Neutrophil (primary cell): ENCODE results near the gene MAN1B1.
"Not testable (repeated sequence)": the region's sequence is repeated elsewhere in the genome, so short reads cannot be mapped to it uniquely, and the experiment has no call there.

ENCODE experiments used
- H3K27ac ChIP-seq: fragments of 200-600 bp; sonication (generic); 2 replicates; pipeline ENCODE4 v1.5.1; 2016; ENCODE audit warnings: mild to moderate bottlenecking, moderate library complexity
- H3K27me3 ChIP-seq: fragments of 200-600 bp; sonication (generic); 2 replicates; pipeline ENCODE4 v1.6.0; 2016; ENCODE audit warnings: mild to moderate bottlenecking
- H3K36me3 ChIP-seq: fragments of 200-600 bp; sonication (generic); 2 replicates; pipeline ENCODE4 v1.5.1; 2017
- H3K4me1 ChIP-seq, 2 experiments: fragments of 200-600 bp in 1 of 2; sonication (generic) in 1 of 2; 1 replicate in 1 of 2; 2 replicates in 1 of 2; pipeline versions ENCODE4 v1.5.1 to v1.6.1; 2013 to 2016; ENCODE audit warnings: low read depth in 1 of 2, low read length in 1 of 2, mild to moderate bottlenecking in 1 of 2, moderate library complexity in 1 of 2; ENCODE audit not compliant: control insufficient read depth in 1 of 2, insufficient read depth in 1 of 2
- H3K4me3 ChIP-seq, 2 experiments: fragments of 200-600 bp in 1 of 2; sonication (generic) in 1 of 2; 1 replicate in 1 of 2; 2 replicates in 1 of 2; pipeline ENCODE4 v1.5.1; 2013 to 2016; ENCODE audit warnings: low read depth in 1 of 2, low read length in 1 of 2, mild to moderate bottlenecking in 1 of 2, moderate library complexity in 1 of 2
- H3K9me3 ChIP-seq: fragments of 200-600 bp; sonication (generic); 2 replicates; pipeline ENCODE4 v1.5.1; 2016
- CTCF ChIP-seq: fragments of 200-600 bp; sonication (generic); IDR thresholded peaks from 2 replicates; pipeline ENCODE4 v1.5.1; 2016; ENCODE audit warnings: antibody characterized with exemption

The MAN1B1 gene

DNA sequence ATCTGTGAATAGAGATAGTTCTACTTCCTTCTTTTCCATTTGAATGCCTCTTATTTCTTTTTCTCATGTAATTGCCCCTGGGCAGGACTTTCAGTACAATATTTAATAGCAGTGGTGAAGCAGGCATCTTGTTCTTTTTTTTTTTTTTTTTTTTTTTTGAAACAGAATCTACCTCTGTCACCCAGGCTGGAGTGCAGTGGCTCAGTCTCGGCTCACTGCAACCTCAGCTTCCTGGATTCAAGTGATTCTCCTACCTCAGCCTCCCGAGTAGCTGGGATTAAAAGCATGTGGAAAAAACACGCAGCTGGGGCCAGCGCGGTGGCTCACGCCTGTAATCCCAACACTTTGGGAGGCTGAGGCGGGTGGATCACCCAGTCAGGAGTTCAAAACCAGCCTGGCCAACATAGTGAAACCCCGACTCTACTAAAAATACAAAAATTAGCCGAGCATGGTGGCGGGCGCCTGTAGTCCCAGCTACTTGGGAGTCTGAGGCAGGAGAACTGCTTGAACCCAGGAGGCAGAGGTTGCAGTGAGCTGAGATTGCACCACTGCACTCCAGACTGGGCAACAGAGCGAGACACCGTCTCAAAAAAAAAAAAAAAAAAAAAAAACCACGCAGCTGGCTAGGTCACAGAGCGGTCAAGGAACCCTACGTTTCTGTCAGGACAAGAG lies 36.1 kb downstream of the MAN1B1 start:
- H3K9me3 ChIP-seq, H3K27me3 ChIP-seq, H3K36me3 ChIP-seq, H3K4me3 ChIP-seq, H3K27ac ChIP-seq: not testable (repeated sequence)
- peaks cover 14 to 15% of the 10 kb centered on the region in 2 experiments for H3K4me1 ChIP-seq

DNA sequence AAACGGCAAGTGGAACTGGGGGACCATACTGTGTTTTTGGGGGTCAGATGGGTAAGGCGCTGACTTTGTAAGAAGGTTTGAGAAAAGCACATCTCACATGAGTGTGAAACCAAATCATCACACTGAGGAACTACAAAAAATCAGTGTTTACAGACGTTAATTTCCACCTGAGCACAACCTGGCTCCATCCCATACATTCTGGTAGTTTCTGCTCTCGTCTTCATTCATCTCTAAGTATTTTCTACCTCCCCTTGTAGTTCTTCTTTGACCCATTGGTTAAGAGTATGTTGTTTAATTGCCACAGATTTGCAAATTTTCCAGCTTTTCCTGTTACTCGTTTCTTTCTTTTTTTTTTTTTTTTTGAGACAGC lies 36.7 kb downstream of the MAN1B1 start:
- no peak for TF ChIP-seq CTCF
- Histone ChIP-seq H3K27me3 (peaks cover 5% of the 10 kb centered on the region), H3K4me1 (peaks cover 19 to 20% of the 10 kb centered on the region in 2 experiments), H3K4me3 (no peak overlapping the region), H3K27ac (no peak overlapping the region), H3K36me3 (no peaks in the 10 kb centered on the region), H3K9me3 (no peaks in the 10 kb centered on the region)

DNA sequence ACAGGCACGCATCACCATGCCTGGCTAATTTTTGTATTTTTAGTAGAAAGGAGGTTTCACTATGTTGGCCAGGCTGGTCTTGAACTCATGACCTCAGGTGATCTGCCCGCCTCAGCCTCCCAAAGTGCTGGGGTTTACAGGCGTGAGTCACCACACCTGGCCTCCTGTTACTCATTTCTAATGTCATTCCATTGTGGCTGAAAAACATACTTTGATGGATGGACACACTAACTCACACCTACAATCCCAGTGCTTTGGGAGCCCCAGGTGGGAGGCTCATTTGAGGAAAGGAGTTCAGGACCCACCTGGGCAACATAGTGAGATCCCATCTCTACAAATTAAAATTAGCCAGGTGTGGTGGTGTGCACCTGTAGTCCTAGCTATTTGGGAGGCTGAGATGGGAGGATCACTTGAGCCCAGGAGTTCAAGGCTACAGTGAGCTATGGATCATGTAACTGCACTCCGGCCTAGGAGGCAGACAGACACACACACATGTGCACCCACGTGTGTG lies 37.2 kb downstream of the MAN1B1 start:
- Histone ChIP-seq H3K27me3 (peaks cover 10% of the 10 kb centered on the region), H3K4me1 (peaks cover 25% of the 10 kb centered on the region in 2 experiments)
- not testable (repeated sequence) for H3K4me3 ChIP-seq, H3K27ac ChIP-seq, H3K9me3 ChIP-seq, H3K36me3 ChIP-seq

GRCh38 chr9:137126786-137127185 lies 40.0 kb downstream of the MAN1B1 start:
- H3K4me3 ChIP-seq = peak overlapping the region; percentile 47 to 58
- no peak for TF ChIP-seq CTCF
- peaks cover 38% of the 10 kb centered on the region in 2 experiments for H3K4me1 ChIP-seq
- H3K9me3 ChIP-seq = no peaks in the 10 kb centered on the region
- H3K36me3 ChIP-seq = no peaks in the 10 kb centered on the region
- peak overlapping the region; percentile 59 for H3K27ac ChIP-seq
- H3K27me3 ChIP-seq = peaks cover 38% of the 10 kb centered on the region

GRCh38 chr9:137127301-137128157 lies 40.7 kb downstream of the MAN1B1 start:
- H3K4me1 ChIP-seq = peaks cover 38% of the 10 kb centered on the region in 2 experiments
- H3K4me3 ChIP-seq = peak overlapping the region; percentile 47 to 58
- H3K9me3 ChIP-seq = no peaks in the 10 kb centered on the region
- H3K36me3 ChIP-seq = no peaks in the 10 kb centered on the region
- peak overlapping the region; percentile 59 for H3K27ac ChIP-seq
- H3K27me3 ChIP-seq = peaks cover 46% of the 10 kb centered on the region
- TF ChIP-seq CTCF = no peak

DNA sequence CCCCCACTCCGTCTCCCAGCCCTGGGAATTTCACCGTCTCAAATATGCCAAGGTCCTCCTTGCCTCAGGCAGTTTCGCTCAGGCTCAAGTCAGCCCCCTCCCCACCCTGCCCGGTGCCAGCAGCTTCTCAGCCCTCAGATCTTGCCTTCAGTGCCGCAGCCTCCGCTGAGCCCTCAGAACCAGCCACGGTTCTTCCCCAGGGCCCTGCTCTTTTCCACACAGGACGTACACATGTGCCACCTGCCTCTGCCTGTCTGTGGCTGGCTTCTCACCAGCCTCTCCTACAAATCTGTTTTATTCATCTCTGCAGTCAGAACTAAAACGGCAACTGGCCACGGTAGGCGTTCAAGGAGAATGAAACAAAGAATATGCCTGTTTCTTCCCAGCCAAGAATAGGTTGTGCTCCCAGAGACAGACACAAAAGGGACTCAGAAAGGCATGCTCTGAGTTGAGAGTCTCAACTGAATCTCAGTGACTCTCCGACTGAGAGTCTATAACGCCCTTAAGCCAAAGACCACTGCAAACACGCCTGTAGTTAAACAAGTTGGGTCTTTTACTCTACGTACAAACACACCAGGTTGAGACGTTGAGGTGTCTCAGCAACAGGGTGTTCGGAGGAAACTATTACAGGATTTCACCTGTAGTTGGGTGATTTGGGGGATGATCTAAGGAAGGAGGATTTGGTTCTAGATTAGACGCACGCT lies 41.5 kb downstream of the MAN1B1 start:
- no peak for TF ChIP-seq CTCF
- H3K27ac ChIP-seq = peak overlapping the region; percentile 59
- no peak overlapping the region for H3K4me3 ChIP-seq
- no peaks in the 10 kb centered on the region for H3K36me3 ChIP-seq
- H3K27me3 ChIP-seq = peaks cover 53% of the 10 kb centered on the region
- H3K4me1 ChIP-seq = peaks cover 38% of the 10 kb centered on the region in 2 experiments
- H3K9me3 ChIP-seq = no peaks in the 10 kb centered on the region
